HG02970 (cell line): ENCODE measurements around the gene TMEM19.

ENCODE experiments used
- ATAC-seq: cut with Tn5 transposase; IDR thresholded peaks from one replicate; pipeline ENCODE4 v1.9.1; 2021; ENCODE audit warnings: mild to moderate bottlenecking, moderate library complexity, moderate number of reproducible peaks; ENCODE audit not compliant: unreplicated experiment, low FRiP score

Gene TMEM19

DNA sequence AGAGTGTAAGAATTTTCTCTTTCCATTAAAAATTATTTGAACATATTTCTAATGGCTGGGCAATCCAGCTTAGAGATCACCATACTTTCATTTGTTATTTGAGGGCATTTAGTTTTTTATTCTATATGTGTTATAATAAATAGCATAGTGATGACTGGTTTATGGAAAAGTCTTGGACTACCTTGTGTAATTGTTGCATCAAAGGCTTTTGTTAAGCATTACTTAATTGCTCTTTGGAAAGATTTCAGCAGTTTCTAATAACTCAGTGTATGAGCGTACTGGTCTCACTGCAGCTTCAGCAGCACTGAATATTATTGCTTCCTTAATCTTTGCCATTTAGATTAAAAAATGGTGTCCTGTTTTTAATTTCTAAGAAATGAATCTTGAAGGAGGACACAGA, 22.8 kb downstream of the TMEM19 start:
- no peak for ATAC-seq

DNA sequence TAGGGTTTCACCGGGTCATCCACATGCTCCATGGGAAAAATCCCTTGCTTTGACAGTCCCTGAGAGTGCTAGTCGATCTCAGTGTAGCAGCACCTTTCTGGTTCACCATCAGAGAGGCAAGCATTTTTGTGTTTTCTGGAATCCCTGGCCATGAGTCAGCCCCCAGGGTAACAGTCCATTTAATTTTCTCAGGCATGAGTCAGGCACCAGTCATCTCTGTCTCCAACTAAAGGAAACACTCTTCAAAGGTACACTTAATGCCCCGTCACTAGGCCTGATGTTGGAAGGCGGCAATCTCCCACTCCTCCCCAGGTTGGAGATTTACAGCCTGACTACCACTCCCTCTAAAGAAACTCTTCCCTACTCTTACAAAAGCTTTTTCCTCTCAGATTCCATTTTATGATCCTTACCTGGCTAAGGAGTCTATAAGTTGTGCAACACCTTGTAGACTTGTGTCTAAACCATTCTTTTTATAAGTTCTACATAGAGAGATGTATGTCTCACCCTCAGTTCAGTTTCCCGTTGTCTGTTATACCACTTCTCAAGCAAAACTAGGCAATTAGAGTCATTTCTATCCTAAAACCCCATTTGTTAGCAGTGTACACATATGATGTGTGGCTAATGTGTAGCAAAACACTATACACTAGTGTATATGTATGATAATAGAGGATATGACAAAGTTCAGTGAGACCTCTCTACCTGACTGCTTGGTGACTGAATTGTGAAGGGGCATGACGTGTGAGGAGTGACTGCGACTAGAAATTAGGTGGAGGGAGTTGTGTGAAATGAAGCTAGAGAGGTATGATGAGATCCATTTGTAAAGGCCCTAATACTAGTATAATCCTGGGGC, 24.6 kb downstream of the TMEM19 start:
- ATAC-seq, result no peak

DNA sequence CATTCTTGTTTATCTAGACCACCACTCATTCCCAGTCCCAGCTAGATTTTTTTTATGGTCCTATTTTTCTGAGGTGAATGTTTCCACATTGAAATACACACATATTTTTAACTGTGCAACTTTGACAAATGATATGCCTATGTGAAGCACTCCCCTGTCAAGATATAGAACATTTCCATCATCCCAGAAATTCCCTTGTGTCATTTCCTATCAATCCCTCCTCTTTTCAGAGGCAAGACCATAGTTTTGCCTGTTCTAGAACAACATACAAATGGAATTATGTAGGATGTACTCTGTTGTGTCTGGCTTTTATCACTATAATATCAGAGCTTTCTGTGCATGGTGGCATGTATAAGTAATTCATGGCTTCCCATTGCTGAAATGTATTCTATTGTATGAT, 32.7 kb downstream of the TMEM19 start:
- ATAC-seq, result no peak

DNA sequence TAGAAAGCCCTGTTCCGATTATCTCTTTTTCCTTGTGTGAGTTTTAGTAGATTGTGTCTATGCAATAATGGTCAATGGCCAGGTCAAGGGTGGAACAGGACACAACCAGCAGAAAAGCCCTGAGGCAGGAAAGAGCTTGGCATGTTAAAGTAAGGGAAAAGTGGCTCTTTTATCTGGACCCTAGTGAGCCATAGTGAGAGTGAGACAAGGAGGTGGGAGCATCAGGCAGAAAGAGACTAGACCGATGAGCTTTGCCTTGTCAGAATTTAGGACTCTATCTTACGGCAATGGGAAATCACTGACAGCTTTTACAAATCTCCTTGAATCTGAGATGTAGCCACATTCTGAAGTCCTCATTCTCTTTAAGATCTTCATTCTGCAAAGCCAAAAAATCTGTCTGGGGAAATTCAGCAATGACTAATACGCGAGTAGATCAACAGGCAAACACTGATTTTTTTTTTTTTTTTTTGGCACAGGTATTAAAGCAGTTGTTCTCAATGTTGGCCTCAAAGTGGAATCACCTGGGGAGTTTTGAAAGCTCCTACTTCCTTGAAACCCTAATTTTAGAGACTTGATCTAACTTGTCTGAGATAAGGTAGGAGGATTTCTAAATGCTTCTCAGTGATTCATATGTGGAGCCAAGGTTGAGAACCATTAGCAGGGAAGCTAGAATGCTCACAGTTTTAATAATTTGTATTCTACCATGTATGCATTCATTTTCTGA, 33.9 kb downstream of the TMEM19 start:
- ATAC-seq, result no peak

DNA sequence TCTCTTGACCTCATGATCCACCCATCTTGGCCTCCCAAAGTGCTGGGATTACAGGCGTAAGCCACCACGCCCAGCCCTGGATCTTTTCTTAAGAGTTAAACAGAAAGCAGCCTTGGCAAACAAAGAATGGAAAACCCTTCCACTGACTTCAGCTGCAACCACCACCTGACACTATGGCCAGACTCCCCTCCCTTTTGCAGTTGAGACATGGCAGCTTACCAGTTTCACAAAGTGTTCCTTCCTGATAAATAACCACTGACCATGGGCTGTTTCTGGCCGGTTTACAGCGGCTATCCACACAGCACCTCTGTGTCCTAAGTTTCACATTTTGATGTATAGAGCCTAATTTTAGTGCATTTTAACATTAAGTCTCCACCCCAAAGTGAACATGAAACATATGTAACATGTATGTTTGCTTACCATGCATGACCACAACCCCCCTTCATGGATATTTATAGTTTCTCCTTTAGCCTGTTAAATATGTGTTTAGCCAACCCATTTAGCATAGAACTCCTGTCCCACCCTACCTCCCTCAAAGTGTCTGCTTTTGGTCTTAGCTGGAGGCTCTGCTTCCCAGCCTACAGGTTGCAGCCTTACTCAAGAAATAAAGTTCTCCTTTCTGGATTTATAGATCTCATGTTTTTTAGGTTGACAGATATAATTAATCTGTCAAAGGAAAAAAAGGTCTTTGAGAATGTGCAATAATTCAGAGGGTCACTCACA, 36.1 kb downstream of the TMEM19 start:
- no peak for ATAC-seq

DNA sequence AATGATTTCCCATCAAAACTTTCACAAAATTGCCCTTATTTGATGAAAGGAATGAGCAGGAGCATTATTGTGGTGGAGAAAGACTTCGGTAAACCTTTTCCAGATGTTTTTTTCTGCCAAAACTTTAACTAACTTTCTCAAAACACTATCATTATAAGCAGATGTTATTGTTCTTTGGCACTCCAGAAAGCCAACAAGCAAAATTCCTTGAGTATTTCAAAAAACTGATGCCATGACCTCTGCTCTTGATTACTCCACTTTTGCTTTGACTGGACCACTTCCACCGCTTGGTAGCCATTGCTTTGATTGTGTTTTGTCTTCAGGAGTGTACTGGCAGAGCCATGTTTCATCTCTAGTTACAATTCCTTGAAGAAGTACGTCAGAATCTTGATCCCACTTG, 39.1 kb downstream of the TMEM19 start:
- no peak for ATAC-seq

DNA sequence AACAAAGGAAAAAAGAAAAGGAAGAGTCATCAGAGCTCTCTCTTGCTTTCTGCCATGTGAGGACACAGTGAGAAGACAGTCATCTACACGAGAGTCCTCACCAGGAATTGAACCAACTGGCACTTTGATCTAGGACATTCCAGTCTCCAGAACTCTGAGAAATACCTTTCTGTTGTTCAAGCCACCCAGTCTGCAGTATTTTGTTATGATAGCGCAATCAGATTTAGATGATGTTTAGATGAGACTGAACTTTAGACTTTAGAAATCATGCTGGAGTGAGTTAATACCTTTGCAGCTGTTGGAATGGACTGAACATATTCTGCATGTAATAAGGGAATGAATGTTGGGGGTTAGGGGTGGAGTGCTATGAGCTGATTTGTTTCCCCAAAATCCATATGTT, 40.7 kb downstream of the TMEM19 start:
- no peak for ATAC-seq

DNA sequence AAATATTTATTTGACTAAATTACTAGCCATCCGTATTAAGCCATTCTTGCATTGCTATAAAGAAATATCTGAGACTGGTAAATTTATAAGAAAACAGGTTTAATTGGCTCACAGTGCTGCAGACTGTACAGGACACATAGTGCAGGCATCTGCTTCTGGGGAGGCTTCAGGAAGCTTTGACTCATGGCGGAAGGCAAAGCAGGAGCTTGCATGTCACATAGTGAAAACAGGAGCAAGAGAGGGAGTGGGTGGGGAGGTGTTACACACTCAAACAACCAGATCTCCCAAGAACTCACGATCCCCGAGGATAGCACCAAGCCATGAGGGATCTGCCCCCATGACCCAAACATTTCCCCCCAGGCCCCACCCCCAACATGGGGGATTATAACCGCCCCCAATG, 42.1 kb downstream of the TMEM19 start:
- no peak for ATAC-seq

DNA sequence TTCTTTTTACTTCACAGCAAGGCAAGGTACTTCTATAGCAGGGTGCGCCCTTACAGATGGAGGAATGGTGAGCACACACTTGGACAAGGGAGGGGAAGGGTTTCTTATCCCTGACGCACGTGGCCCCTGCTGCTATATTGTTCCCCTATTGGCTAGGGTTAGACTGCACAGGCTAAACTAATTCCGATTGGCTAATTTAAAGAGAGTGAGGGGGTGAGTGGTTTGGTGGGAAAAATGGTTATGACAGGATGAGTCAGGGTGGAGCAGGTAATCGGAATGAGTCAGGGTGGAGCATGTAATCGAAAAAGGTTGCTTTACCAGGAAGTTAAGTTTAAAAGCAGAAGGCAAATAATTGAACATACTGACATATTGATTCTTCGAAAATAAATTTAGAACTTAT, 45.1 kb downstream of the TMEM19 start:
- ATAC-seq, result no peak

DNA sequence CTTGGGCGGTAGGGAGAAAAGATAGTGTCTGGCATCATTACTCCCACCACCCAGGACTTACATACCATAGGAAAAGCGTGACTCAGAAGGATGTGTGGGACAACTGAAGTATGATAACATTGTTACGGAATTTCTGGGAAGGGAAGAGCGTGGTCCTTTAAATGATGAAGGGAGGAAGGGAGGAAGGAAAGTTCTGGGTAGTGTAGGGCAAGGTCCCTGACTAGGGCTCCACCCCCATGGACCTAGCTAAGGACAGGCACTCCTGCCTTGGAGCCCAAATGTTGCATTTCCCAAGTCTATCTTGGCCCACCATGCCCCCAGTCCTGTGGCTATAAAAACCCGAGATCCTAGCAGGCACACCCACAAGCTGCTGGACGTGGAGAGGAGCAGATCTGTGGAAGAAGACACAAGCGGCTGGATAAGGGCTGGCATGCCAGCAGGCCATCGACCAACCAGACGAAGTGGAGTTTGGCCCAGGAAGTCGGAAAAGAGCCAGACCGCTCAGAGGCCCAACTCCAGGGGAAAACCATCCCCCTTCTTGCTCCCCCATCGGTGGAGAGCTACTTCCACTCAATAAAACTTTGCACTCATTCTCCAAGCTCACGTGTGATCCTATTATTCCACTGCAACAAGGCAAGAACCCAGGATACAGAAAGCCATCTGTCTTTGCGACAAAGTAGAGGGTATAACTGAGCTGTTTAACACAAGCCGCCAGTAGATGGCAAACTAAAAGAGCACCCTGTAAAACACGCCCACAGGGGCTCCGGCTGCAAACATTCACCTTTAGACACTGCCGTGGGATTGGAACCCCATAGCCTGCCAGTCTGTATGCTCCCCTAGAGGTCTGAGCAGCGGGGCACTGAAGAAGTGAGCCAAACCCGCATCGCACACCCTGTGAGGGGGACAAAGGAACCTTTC, 45.8 kb downstream of the TMEM19 start:
- ATAC-seq, result no peak

DNA sequence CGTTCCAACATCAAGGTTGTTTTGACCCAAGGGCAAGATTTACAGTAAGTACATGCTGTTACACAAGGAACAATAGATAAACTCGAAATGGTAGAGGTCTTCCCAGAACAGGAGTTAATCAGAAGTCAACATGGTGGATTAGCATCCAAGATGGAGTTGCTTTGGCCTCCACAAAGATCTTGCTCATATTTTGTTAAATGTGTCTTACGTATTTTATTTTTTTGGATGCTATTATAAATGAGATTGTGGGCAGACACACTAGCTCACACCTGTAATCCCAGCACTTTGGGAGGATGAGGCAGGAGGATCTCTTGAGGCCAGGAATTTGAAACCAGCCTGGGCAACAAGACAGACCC, 46.5 kb downstream of the TMEM19 start:
- no peak for ATAC-seq

DNA sequence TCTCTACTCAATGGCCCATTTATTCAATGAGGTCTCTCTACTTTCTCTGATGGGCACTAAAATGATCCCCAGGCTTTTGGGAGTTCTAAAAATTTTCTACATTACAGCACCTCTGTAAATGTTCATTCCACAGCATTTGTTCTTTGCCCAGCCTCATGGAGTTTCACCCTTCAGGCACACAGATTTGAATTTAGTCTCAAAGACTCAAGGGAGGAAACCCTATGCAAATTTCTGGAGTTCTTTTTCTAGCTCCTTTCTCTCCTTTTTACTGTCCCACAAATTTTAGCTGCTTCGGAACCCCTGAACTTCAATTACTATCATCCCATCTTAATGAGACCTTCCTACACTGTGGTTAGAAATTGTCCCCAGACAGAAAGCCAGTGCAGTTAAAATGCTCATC, 51.3 kb downstream of the TMEM19 start:
- ATAC-seq, result no peak

DNA sequence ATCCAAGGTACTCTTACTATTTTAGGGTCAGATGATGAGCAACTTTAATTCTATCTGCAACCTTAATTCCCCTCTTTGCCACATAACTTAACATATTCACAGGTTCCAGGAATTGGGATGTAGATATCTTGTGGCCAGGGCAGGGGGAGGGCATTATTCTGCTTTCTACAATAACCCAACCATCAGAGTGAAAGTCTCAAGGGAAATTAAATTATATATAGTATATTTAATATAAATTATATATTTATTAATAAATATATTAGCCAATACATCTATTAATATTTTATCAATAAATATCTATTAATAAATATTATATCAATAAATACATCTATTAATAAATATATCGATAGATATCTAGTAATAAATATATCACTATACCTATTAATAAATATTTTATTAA, 57.1 kb downstream of the TMEM19 start:
- no peak for ATAC-seq

DNA sequence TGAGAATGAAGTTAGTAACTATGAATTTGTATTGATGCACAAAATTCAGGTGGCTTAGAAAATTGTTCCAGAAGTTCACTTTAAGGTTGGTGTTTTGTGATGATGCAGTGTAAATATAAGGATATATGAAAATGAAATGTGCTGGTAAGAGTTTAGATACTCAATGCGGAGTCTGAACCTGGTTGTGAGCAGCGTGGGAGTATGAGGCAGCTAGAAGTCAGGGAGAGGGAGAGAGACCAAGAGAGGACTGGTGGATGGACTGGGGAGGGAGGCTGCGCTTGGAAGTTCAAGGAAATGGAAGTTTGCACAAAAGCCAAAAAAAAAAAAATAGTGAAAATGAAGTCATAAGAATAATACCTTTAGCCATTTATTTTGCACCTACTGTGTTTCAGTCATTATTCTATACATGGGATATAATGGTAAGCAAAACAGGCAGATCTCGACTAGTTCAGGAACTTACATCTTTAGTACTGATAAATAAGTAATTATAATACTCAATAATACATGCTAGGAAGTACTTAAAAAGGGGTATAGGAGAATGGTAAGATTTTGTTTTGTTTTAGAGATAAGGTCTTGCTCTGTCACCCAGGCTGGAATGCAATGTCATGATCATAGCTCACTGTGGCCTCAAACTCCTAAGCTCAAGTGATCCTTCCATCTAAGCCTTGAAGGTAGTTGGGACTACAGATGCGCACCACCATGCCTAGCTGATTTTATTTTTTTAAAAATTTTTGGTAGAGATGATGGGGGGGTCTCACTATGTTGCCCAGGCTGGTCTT, 58.8 kb downstream of the TMEM19 start:
- no peak for ATAC-seq

DNA sequence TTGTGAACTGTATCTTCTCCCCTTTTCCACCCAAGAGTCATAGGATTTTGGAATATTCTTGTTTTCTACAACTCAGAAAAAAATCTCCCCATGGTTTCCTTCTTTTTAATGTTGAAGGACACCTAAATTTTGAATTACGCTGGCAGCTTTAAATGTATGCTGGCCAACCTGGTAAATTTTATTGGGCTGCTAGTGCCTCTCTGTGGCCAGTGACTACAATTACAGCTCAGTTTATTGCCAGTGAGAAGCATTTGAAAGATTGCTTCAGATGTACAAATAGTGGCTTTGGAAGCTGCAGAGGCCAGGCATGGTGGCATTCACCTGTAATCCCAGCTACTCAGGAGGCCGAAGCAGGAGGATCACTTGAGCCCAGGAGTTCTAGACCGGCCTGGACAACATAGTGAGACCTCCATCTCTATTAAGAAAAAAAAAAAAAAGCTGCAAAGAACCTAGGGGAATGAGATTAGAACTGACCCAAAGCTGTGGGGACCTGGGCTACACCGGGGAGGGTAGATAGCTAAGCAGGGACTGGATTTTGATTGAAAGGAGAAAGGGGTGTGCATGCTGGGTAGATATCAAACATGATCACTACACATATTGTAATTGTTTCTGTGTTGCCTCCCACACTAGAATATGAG, 61.2 kb downstream of the TMEM19 start:
- peak; percentile 71 for ATAC-seq

DNA sequence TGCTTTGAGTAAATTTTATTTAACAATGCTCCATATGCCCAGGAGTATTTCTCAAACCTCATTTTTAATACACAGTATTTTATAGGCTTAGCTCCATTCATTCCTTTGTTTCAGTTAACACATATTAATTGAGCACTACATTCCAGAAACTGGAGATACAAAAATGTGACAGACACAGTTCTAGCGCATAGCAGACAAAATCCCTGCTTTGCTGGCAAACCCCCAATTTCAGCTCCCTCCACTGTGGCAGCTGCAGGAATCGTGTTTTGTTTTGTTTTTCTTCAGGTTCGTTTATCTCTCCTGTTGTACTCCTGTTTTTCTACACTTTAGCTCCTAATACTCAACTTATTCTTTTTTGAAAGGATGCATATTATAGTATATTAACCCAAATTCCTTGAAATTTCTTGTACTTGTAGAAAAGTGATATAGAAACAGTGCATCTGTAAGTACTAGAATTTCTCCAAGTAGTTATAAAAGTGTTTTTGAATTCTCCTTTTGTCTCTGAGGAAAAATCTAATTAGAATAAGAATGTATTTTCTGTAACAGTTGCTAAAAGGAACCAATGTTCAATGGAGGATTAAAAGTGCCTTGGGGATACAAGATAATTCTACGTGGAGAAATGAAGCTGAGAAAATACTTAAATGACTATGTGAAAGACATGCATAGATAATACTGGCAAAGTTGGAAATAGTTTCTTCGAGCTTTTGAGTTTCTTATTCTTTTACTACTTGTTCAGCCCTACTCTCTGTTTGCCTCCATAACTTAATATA, 62.4 kb downstream of the TMEM19 start:
- ATAC-seq, result no peak

DNA sequence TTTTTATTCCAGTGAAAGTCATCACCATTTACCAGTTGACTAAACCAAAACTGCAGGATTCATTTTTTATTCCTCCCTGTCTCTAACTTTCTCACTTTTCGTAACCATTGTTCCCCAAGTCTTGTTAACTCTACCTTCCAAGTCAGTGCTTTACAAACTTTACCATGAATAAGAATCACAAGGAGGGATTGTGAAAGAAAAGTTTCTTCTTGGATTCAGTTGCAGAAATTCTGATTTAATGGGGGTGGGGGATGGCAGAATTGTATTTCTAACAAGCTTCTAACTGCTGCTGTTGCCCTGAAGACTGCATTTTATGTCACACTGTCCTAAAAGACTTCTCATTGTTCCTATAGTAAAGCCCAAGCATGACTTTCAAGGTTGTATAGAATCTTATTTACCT, 63.8 kb downstream of the TMEM19 start:
- ATAC-seq, result no peak

DNA sequence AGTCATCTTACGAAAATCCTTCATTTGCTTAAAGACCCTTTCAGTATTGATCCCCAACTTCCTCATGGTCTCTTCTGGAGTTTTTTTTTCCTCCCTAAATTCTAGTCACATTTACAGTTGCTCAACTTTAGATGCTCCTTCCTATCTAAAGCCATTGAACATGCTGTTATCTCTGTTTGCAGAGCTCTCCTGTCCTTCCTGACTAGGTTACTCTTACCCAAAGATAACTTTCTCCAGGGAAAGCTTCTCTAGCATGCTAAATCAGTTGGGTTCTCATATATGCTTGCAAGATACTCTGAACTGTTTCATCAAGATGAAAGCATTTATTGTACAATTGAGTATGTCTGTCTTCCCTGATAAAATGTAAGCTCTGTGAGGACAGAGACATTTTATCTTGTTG, 67.0 kb downstream of the TMEM19 start:
- no peak for ATAC-seq
